ENCODE data around the gene MYCBPAP.

Gene MYCBPAP

GRCh38 chr17:50507871-50508572, at the start of gene MYCBPAP:
Gene MYCBPAP, plus strand, starts transcription at chr17:50508439. Its CDS starts 236 bp downstream, at chr17:50508675.
- Histone ChIP-seq H3K9ac (ENCODE audit: low read depth in 1 of 2, low read length in 2 of 2) (peak within 1 kb of the TSS; percentile 35 to 59), H3K4me3 (ENCODE audit: low read depth in 1 of 2, low read length in 2 of 2) (peak within 1 kb of the TSS; percentile 59 to 70), H3K4me1 (ENCODE audit: control insufficient read depth in 1 of 2, insufficient read depth in 2 of 2, low read length in 2 of 2) (peaks cover 28 to 43% of the 10 kb centered on the region in 2 donors)

GRCh38 chr17:50458701-50459676, 49.2 kb upstream of the MYCBPAP start:
- Histone ChIP-seq H3K4me3 (ENCODE audit: low read depth in 1 of 2, low read length in 2 of 2) (no peak overlapping the region), H3K36me3 (ENCODE audit: control insufficient read depth in 1 of 2, insufficient read depth in 2 of 2, low read length in 2 of 2) (peaks cover 0 to 15% of the 10 kb centered on the region in 2 donors), H3K27me3 (ENCODE audit: control insufficient read depth in 1 of 2, insufficient read depth in 2 of 2, low read length in 2 of 2) (no peaks in the 10 kb centered on the region), H3K27ac (ENCODE audit: low read depth, low read length) (no peak overlapping the region), H3K9me3 (ENCODE audit: control insufficient read depth in 1 of 2, low read length in 2 of 2) (no peaks in the 10 kb centered on the region), H3K9ac (ENCODE audit: low read depth in 1 of 2, low read length in 2 of 2) (no peak overlapping the region), H3K4me1 (ENCODE audit: control insufficient read depth in 1 of 2, insufficient read depth in 2 of 2, low read length in 2 of 2) (peaks cover 10 to 11% of the 10 kb centered on the region in 2 donors)

More at GRCh38 chr17:50507871-50508572, at the start of gene MYCBPAP:
- Histone ChIP-seq H3K27ac (ENCODE audit: low read depth, low read length) (peak within 1 kb of the TSS; percentile 50), H3K36me3 (ENCODE audit: control insufficient read depth in 1 of 2, insufficient read depth in 2 of 2, low read length in 2 of 2) (no peaks in the 10 kb centered on the region), H3K9me3 (ENCODE audit: control insufficient read depth in 1 of 2, low read length in 2 of 2) (no peaks in the 10 kb centered on the region), H3K27me3 (ENCODE audit: control insufficient read depth in 1 of 2, insufficient read depth in 2 of 2, low read length in 2 of 2) (no peaks in the 10 kb centered on the region)

- Histone ChIP-seq H3K36me3 (ENCODE audit: control insufficient read depth in 1 of 2, insufficient read depth in 2 of 2, low read length in 2 of 2) (peaks cover 0 to 15% of the 10 kb centered on the region in 2 donors), H3K9me3 (ENCODE audit: control insufficient read depth in 1 of 2, low read length in 2 of 2) (no peaks in the 10 kb centered on the region), H3K27ac (ENCODE audit: low read depth, low read length) (no peak overlapping the region), H3K9ac (ENCODE audit: low read depth in 1 of 2, low read length in 2 of 2) (no peak overlapping the region), H3K4me1 (ENCODE audit: control insufficient read depth in 1 of 2, insufficient read depth in 2 of 2, low read length in 2 of 2) (peaks cover 10 to 11% of the 10 kb centered on the region in 2 donors), H3K4me3 (ENCODE audit: low read depth in 1 of 2, low read length in 2 of 2) (no peak overlapping the region), H3K27me3 (ENCODE audit: control insufficient read depth in 1 of 2, insufficient read depth in 2 of 2, low read length in 2 of 2) (no peaks in the 10 kb centered on the region)
These were observed 48.5 kb upstream of the MYCBPAP start for GRCh38 chr17:50459756-50460155.

GRCh38 chr17:50460831-50461526, 47.3 kb upstream of the MYCBPAP start:
- Histone ChIP-seq H3K36me3 (ENCODE audit: control insufficient read depth in 1 of 2, insufficient read depth in 2 of 2, low read length in 2 of 2) (peaks cover 0 to 15% of the 10 kb centered on the region in 2 donors), H3K27me3 (ENCODE audit: control insufficient read depth in 1 of 2, insufficient read depth in 2 of 2, low read length in 2 of 2) (no peaks in the 10 kb centered on the region), H3K9me3 (ENCODE audit: control insufficient read depth in 1 of 2, low read length in 2 of 2) (no peaks in the 10 kb centered on the region), H3K9ac (ENCODE audit: low read depth in 1 of 2, low read length in 2 of 2) (no peak overlapping the region), H3K4me3 (ENCODE audit: low read depth in 1 of 2, low read length in 2 of 2) (no peak overlapping the region), H3K27ac (ENCODE audit: low read depth, low read length) (no peak overlapping the region), H3K4me1 (ENCODE audit: control insufficient read depth in 1 of 2, insufficient read depth in 2 of 2, low read length in 2 of 2) (peaks cover 14 to 17% of the 10 kb centered on the region in 2 donors)

GRCh38 chr17:50461550-50462132, 46.6 kb upstream of the MYCBPAP start:
- peaks cover 20 to 22% of the 10 kb centered on the region in 2 donors for H3K4me1 ChIP-seq (ENCODE audit: control insufficient read depth in 1 of 2, insufficient read depth in 2 of 2, low read length in 2 of 2)
- no peak overlapping the region for H3K9ac ChIP-seq (ENCODE audit: low read depth in 1 of 2, low read length in 2 of 2)
- no peaks in the 10 kb centered on the region for H3K27me3 ChIP-seq (ENCODE audit: control insufficient read depth in 1 of 2, insufficient read depth in 2 of 2, low read length in 2 of 2)
- peaks cover 0 to 13% of the 10 kb centered on the region in 2 donors for H3K36me3 ChIP-seq (ENCODE audit: control insufficient read depth in 1 of 2, insufficient read depth in 2 of 2, low read length in 2 of 2)
- H3K27ac ChIP-seq (ENCODE audit: low read depth, low read length): no peak overlapping the region
- H3K4me3 ChIP-seq (ENCODE audit: low read depth in 1 of 2, low read length in 2 of 2): no peak overlapping the region
- H3K9me3 ChIP-seq (ENCODE audit: control insufficient read depth in 1 of 2, low read length in 2 of 2): no peaks in the 10 kb centered on the region

GRCh38 chr17:50462446-50462845, 45.8 kb upstream of the MYCBPAP start:
- H3K9ac ChIP-seq (ENCODE audit: low read depth in 1 of 2, low read length in 2 of 2): no peak overlapping the region
- peaks cover 26 to 29% of the 10 kb centered on the region in 2 donors for H3K4me1 ChIP-seq (ENCODE audit: control insufficient read depth in 1 of 2, insufficient read depth in 2 of 2, low read length in 2 of 2)
- no peaks in the 10 kb centered on the region for H3K27me3 ChIP-seq (ENCODE audit: control insufficient read depth in 1 of 2, insufficient read depth in 2 of 2, low read length in 2 of 2)
- no peaks in the 10 kb centered on the region for H3K9me3 ChIP-seq (ENCODE audit: control insufficient read depth in 1 of 2, low read length in 2 of 2)
- H3K27ac ChIP-seq (ENCODE audit: low read depth, low read length): no peak overlapping the region
- no peak overlapping the region for H3K4me3 ChIP-seq (ENCODE audit: low read depth in 1 of 2, low read length in 2 of 2)
- peaks cover 0 to 13% of the 10 kb centered on the region in 2 donors for H3K36me3 ChIP-seq (ENCODE audit: control insufficient read depth in 1 of 2, insufficient read depth in 2 of 2, low read length in 2 of 2)

- H3K9ac ChIP-seq (ENCODE audit: low read depth in 1 of 2, low read length in 2 of 2): no peak overlapping the region
- no peak overlapping the region for H3K27ac ChIP-seq (ENCODE audit: low read depth, low read length)
- H3K4me3 ChIP-seq (ENCODE audit: low read depth in 1 of 2, low read length in 2 of 2): no peak overlapping the region
- H3K27me3 ChIP-seq (ENCODE audit: control insufficient read depth in 1 of 2, insufficient read depth in 2 of 2, low read length in 2 of 2): peaks cover 7 to 9% of the 10 kb centered on the region in 2 donors
- H3K9me3 ChIP-seq (ENCODE audit: control insufficient read depth in 1 of 2, low read length in 2 of 2): no peaks in the 10 kb centered on the region
- peaks cover 19 to 24% of the 10 kb centered on the region in 2 donors for H3K4me1 ChIP-seq (ENCODE audit: control insufficient read depth in 1 of 2, insufficient read depth in 2 of 2, low read length in 2 of 2)
- peaks cover 0 to 13% of the 10 kb centered on the region in 2 donors for H3K36me3 ChIP-seq (ENCODE audit: control insufficient read depth in 1 of 2, insufficient read depth in 2 of 2, low read length in 2 of 2)
These were observed 44.1 kb upstream of the MYCBPAP start for GRCh38 chr17:50464121-50464520.

DNA sequence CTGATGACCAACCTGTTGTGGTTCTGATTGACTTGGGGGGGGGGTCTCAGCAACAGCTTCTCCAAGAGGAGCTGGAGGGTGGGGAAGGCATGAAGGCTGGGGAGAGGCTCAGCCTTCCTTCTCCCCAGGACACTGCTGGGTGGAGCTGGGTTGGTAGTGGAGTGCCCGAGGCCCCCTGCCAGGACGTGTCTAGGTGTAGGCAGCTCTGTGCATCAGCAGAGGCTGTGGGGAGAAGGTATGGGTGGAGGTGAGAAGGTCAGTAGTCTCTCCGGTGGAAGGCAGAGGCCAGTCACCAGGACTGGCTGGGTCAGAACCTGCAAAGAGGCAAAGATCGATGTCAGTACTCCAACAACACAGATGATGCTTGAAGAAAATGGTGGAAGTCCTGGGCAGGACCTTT, 43.5 kb upstream of the MYCBPAP start:
- Histone ChIP-seq H3K36me3 (ENCODE audit: control insufficient read depth in 1 of 2, insufficient read depth in 2 of 2, low read length in 2 of 2) (peaks cover 0 to 13% of the 10 kb centered on the region in 2 donors), H3K9me3 (ENCODE audit: control insufficient read depth in 1 of 2, low read length in 2 of 2) (no peaks in the 10 kb centered on the region), H3K9ac (ENCODE audit: low read depth in 1 of 2, low read length in 2 of 2) (no peak overlapping the region), H3K4me3 (ENCODE audit: low read depth in 1 of 2, low read length in 2 of 2) (no peak overlapping the region), H3K27me3 (ENCODE audit: control insufficient read depth in 1 of 2, insufficient read depth in 2 of 2, low read length in 2 of 2) (peaks cover 7 to 9% of the 10 kb centered on the region in 2 donors), H3K4me1 (ENCODE audit: control insufficient read depth in 1 of 2, insufficient read depth in 2 of 2, low read length in 2 of 2) (peaks cover 22 to 25% of the 10 kb centered on the region in 2 donors), H3K27ac (ENCODE audit: low read depth, low read length) (no peak overlapping the region)

GRCh38 chr17:50465171-50465570, 43.1 kb upstream of the MYCBPAP start:
- Histone ChIP-seq H3K27ac (ENCODE audit: low read depth, low read length) (no peak overlapping the region), H3K36me3 (ENCODE audit: control insufficient read depth in 1 of 2, insufficient read depth in 2 of 2, low read length in 2 of 2) (peaks cover 0 to 13% of the 10 kb centered on the region in 2 donors), H3K9ac (ENCODE audit: low read depth in 1 of 2, low read length in 2 of 2) (no peak overlapping the region), H3K9me3 (ENCODE audit: control insufficient read depth in 1 of 2, low read length in 2 of 2) (no peaks in the 10 kb centered on the region), H3K4me3 (ENCODE audit: low read depth in 1 of 2, low read length in 2 of 2) (no peak overlapping the region), H3K27me3 (ENCODE audit: control insufficient read depth in 1 of 2, insufficient read depth in 2 of 2, low read length in 2 of 2) (peaks cover 7 to 9% of the 10 kb centered on the region in 2 donors), H3K4me1 (ENCODE audit: control insufficient read depth in 1 of 2, insufficient read depth in 2 of 2, low read length in 2 of 2) (peaks cover 26 to 29% of the 10 kb centered on the region in 2 donors)
